Pulmonary artery endothelial cell (primary cell): Measurements from ENCODE around the gene TBC1D22A. TPM values are rescaled to one million over a fixed set of nuclear protein-coding genes. Genes with fewer than 3 reads are reported as not detected.

Experiments used
- DNase-seq: peaks from one replicate; pipeline ENCODE4 v3.0.0-alpha.2; 2011; ENCODE audit warnings: low read depth, low spot score
- total RNA-seq: library from RNA; depleted of rRNA; stranded (reverse); fragments of >200 nt; gene quantifications from 2 replicates; pipeline ENCODE4 v1.2.3, GENCODE V29; 2014

The TBC1D22A gene
- total RNA-seq, 1 donor from 2014 or later: 17.4 TPM

DNA sequence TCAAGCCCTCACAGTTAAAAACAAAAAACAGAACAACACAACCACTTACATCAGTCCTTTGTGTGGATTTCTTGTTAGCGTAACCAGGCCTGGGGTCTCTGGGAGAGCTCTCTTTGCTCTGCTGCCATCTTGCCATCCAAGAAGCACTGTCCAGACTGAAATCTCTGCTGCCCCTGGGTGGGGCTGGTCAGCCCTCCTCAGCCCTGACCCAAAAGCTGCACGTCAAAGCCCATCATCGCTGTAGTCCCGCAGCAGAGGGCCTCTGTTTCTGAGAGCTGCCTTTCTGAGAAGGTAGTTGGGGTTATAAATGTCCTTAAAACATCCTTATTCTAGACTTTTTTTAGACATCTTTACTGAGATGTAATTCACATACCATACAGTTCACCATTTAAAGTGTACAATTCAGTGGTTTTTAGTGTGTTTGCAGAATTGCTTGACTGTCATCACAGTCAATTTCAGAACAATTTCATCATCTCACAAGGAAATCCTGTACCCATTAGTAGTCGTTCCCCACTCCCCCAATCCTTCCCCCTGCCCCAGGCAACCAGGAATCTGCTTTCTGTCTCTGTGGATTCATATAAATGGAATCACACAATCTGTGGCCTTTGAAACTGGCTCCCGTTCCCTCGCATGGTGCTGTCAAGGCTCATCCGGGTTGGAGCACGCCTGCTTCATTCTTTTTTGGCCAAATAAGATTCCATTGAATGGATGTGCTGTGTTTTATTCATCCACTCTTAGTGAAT, 94.9 kb downstream of the TBC1D22A start:
- DNase-seq: no peak

DNA sequence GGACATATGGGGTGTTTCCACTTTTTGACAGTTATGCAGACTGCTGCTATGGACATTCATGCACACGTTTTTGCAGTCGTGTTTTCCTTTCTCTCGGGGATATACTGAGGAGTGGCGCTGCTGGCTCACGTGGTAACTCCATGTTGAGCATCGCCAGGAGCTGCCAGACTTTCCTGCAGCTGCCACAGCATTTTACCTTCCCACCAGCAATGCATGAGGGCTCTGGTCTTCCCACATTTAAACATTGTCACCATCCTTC, 95.4 kb downstream of the TBC1D22A start:
- DNase-seq: no peak

DNA sequence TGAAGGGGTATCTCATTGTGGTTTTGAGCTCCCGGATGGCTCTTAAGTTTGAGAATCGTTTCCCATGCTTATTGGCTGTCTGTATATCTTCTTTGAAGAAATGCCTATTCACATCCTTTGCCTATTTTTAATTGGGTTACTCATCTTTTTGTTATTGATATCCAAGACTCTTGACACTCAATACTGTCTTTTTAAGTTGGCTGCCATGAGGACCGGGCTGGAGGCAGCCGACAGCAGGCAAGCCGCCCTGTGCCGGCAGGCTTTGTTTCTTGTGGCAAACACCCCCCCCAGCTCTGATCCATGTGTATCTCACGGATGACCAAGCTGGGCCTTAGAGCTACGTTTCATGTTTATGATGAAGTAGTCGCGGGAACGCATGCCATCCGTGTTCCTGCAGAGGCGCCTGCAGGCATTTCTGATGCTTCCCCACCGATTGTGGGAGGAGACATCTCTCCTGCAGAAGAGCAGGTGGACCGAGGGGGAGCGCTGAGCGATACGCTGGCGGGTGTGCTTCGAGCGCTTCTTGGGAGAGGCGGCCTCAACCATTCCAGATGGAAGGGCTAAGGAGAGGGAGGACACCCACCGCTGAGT, 95.8 kb downstream of the TBC1D22A start:
- no peak for DNase-seq

DNA sequence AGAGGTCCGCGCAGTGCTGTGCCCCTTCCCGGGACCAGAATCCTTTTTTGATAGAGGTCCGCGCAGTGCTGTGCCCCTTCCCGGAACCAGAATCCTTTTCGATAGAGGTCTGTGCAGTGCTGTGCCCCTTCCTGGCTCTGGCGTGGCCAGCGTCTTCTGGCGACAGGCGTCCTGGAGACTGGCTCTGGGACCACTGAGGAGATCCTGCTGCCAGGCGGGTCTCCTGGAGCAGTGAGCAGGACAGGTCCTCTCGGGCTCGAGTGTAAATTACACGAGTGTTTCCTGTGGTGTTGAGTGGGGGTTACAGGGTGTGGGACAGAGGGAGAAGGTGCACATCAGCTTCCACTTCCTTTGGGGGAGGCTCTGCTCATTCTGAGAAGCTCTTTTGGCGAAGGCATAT, 98.1 kb downstream of the TBC1D22A start:
- DNase-seq: no peak

DNA sequence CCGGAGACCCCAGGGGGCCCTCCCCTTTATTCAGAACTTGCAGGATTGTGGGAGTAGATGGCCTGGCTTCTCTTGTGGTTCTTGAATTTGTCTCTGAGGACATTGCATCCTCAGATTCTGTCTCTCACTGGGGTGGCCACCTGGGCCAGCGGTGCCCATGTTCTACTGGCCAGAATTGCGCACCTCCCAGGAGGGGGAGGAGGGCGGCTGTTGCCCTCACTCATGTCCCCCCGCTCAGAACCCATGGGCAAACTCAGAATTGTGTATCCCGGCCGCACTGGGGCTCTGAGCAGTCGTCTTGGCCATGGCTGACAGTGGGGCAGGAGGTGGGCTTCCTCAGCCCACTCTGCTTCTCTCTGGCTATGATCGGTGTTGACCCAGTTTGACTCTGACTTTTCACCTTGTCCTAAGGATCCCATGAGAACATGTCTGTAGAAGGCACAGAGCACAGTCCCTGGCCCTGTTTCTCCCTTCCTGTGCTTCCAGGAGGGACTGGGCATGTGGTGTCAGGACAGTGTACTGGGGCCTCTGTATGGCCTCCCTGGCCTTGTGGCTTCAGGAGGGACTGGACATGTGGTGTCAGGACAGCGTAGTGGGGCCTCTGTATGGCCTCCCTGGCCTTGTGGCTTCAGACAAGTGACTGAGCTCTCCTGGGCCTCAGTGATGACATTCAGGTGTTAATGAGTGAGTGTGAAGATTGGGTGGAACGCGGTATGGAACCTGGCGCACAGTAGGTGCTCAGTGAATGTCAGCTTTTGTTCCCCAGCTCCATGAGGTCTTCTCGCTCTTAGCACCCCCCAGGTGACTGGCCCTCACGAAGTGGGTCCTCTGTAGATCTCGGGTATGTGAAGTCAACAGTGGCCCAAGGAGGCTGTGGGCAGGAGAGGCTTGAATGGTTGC, 99.3 kb downstream of the TBC1D22A start:
- no peak for DNase-seq

DNA sequence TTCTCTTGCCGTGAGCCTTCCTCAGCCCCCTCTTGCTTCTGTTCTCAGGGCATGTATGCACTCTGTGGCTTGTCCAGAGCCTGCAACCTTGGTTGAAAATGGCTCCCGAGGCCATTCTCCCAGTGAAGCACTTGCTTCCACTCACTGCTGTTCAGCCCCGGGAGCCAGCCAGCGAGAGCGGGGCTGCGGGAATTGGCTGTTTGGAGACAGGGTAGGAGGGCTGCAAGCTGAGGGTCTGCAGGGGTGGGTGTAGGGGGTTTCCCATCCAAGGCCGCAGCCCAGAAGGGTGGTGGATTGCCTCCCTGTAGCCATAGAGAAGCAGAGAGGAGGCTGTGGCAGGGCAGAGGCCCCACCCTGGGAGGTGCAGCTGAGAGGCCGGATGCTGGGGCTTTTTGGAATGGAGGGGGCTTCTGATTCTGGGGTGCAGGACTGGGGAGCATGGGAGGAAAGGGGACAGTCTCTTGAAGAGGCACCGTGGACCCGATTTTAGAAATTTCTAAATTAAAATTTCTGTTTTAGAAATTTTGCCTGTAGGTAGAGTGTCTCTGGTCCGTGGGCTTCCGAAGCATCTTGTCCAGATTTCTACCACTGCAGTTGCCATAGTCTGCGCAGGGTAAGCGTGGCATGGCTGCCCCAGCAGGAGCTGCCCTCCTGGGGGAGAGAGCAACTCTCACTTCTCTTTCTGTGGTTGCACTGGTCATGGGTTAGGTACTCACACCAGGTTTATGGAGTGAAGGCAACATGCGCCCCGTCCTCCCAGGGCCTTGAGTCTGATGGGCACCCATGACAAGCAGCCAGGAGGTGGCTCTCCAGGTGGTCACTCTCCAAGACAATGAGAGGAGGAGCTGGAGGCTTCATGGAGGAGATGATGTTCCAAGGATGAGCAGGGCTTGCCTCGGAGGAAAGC, 100.2 kb downstream of the TBC1D22A start:
- no peak for DNase-seq

DNA sequence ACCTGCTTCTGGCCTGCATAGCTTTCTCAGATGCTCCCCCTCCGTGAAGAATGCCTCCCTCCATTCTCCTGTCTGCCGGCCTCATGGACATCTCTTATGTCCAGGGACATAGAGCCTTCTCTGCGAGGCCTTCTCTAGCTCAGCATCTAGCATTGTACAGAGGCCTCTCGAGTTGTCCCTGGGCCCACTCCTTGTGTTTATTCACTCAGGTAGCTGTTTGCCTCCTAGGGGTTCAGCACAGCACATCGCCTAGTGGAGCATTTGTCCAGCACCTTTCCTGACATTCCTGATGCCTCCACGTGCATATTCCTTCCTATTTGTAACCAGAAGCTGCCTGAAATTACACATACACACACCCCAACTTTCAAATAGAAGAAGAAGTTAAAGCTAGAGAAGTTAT, 101.3 kb downstream of the TBC1D22A start:
- DNase-seq: no peak

DNA sequence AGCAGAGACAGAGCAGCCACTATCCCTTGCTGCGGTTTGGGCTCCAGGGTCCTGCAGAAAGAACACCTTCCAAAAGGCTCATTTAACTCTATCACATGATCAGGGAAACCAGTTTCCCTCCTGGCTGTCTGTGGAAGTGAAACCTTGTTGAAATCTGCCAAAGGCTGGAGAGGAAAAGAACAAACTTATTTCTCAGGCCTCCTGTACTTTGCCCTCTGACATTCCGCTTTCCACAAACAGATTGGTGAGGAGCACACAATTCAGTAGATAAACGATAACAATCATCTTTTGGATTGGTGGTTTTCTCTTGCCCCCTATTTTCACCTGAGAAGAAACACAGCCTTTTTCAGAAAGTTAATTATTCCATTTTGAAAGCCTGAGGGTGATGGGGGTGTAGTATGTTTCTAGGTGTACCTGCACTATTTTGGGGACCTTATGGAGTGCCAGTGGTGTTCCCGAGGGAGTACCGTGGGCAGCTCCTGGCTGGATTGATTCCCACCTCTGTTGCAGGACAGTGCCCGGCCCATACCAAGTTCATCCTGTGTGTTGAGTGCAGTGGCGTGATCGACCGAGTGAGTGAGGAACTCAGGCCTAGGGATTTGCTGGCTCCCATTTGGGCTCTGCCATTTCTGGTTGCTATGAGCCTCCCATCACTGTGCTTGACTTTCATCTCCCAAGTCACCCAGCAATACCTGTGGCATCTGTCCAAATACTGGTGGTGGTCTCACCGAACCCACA, 102.0 kb downstream of the TBC1D22A start:
- no peak for DNase-seq

DNA sequence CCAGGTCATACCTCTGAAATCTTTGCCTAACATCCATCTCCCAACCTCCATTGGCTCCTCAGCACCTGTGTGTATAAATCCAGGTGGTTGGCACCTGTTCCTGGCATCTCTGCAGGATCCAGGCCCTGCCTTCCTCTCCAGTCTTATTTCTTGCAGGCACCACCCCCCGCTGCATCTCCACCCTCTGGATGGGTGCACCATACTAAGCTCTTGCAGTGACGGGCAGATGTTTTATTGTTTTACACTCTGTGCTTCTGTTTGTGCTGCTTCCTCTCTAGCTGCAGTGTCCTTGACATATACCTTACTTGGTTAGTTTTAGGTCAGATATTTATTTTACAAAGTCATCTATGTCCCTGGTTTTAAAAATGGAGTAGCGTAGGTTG, 102.6 kb downstream of the TBC1D22A start:
- no peak for DNase-seq

DNA sequence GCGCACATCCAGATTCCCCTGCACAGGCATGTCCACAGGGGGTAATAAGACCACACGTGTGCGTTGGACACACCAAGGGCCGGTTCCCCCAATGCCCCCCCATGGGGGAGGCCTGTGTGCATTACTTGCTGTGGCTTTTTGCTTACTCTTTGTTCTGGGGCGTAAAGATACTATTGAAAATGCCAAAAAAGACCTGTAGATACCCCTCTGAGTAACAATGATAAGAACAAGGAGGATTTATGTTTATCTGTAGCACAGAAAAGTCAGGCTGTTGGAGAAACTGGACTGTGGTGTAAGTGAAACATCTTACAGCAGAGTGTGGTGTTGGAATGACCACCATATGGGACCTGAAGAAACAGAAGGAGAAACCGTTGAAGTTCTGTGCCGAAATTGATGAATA, 103.2 kb downstream of the TBC1D22A start:
- no peak for DNase-seq

DNA sequence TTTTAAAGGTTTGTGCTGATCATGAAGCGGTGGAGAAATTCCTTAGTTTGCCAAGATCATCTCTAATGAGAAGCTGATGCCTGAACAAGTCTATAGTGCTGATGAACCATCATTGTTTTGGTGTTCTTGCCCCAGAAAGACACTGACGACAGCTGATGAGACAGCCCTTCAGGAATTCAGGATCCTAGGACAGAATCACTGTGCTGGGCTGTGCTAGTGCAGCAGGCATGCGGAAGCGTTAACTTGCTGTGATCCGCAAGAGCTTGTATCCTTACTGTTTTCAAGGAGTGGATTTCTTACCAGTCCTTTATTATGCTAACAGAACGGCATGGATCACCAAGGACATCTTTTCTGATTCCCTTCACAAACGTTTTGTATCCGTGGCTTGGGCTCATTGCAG, 104.1 kb downstream of the TBC1D22A start:
- no peak for DNase-seq

DNA sequence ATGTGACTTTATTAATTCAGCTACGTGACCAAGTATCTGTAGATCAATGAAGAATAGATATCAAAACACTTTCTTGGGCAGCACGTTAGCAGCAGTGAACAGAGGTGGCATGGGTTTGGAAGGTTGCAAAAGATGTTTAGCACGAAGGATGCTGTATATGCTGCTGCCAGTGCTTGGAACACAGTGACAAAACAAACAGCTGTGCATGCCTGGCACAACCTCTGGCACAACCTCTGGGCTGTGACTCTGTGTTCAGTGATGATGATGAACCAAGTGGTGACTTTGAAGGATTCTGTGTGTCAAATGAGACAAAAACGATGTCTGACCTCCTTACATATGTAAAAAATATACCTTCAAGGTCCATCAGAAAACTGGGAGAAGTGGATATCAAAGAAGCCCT, 104.7 kb downstream of the TBC1D22A start:
- no peak for DNase-seq

DNA sequence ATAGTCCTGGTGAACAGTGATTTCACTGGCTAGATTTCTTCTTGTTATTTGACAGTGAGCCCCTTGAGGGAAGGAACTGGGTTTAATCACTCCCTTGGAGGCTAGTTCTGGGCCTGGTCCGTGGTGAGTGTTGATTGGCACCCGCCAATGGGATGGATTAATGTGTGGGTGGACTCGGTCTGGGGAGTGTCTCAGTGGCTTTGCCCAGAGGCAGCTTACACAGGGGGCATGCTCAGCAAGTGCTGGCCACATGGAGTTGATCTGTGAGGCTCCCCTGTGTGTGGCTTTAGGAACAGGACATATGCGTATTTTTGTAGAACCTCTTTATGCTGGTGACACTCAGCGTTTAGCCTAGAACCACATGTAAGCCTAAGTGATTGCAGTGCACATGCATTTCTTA, 106.9 kb downstream of the TBC1D22A start:
- no peak for DNase-seq

DNA sequence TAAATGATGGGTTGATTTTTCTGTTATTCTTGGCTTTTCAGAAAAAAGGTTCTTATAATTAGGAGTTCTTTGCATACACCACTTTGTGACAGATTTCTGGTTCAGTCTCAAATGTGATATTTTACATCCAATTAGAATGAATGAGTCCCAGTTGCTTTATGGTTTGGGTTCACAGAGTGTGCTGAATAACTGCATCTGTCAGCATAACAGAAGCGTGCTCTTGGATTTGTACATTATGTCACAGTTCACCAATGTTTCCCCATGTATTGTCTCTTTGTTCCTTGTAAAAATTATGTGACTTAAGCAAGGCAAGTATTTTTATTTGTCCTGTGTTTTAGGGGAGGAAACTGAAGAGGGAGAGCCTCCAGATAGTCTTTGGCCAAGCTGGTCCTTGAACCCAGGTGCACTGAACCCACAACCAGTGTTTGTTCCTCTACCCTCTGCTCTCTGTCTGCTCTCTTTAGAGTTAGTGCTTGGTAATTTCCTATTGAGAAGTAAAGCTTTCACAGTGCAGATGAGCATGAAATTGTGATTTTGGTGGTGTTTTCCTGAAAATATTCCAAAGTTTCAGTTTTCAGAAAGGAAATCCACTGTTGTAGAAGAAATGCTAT, 107.5 kb downstream of the TBC1D22A start:
- no peak for DNase-seq

DNA sequence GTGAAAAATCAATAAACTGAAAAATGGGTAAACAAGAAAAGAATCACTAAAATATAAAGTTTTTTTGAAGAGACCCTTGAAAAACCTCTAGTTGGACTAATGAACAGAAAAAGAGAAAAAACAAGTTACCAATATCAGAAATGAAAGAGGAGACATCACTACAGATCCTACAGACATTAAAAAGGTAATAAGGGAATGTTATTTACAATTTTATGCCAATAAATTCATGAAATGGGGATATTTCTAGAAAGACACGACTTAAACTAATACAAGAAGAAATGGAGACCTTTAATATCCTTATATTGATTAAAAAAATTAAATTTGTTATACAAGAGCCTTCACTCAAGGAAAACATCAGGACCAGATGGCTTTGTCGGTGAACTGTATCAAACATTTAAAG, 109.4 kb downstream of the TBC1D22A start:
- no peak for DNase-seq

DNA sequence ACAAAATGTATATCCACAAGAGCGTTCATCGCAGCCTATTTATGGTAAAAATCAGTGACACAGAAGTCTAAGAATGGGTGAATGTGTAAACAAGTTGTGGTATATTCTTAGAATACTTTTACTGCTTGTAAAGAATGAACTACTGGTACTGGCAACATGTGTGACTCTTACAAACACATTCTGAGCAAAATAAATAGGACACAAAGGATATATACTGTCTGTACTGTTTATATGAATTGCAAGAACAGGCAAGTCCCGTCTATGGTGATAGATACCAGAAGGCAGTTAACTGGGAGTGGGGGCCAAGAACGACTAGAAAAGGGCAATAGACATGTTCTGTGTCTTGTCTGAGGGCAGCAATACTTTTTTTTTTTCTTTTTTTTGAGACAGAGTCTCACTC, 112.6 kb downstream of the TBC1D22A start:
- no peak for DNase-seq

DNA sequence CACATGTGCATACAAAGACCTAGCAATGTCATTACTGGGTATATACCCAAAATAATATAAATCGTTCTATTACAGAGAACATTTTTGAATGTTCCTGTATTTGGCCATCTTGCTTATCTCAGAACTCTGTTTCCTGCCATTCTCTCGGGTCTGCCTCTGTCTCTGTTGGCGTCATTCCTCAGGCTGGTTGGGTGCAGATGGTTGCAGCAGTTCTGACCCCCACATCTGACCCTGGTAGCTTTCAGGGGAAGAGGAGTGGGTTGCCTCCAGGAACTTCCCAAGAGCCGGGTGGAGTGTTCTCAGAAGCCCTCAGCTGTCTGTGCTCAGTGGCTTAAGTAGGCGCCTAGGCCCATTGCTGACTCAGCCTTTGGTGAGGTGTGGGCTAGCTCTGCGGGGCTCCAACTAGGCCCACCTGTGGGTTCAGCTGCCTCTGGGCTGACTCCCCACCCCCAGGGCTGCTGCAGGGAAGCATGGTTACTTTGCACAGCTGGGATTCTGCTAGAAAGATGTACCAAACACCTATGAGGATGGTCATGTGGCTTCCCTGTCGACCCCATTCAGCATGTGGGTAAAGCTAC, 114.0 kb downstream of the TBC1D22A start:
- DNase-seq: peak; percentile 40

DNA sequence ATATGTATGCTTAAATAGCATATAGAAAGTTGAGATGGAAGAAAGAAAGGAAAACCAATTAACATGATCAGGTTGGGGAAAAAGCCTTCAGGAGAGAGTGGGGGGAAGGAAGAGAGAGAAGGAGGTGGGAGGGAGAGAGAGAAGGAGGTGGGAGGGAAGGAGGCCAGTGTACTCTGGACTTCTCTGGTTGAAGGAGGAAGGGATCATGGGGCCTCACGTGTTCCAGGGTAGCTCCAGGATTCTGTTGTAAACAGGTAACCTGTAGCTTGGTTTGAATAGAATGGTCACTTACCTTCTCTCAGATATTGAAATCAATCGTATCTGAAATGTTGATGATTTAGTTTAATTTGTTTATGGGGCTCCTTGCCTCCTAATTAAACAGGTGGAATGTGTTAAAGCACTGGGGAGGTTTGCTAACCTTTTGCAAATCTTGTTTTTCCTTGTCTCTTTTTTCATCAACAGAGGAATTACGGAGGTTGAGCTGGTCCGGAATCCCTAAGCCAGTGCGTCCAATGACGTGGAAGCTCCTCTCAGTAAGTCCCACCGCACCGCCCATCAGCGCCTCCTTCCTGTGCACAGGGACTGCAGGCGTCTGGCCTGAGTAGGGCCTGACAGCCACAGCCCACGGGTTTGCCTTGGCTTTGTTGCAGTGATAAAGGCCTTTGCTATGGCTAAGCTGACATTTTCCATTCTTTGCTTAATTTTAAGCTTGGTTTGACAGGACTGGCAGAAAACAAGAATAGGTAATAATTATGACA, 115.9 kb downstream of the TBC1D22A start:
- DNase-seq: no peak

DNA sequence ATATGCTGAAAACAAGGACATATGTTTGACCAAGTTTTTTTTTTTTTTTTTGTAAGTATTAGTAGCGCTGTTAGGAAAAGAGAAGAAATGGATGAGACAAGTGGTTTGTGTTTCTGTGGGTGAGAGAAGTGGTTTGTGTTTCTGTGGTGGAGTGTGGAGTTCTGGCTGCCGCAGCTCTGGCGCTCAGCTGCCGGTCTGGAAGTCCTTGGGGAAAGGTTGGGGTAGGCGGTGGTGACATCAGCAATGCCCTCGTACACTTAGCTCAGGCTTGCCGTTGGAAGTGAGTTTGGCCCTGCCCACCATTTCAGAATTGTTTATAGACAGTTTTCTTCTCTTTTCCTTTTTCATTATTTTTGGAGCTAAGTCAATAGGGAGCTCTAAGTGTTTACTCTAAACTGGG, 116.6 kb downstream of the TBC1D22A start:
- no peak for DNase-seq
